Adipose tissue (tissue), 3 donors: ENCODE measurements around the gene IGFL2. TPM values are rescaled to one million over a fixed set of nuclear protein-coding genes. Genes with fewer than 3 reads are reported as not detected.
"Not testable (repeated sequence)": the region's sequence is repeated elsewhere in the genome, so short reads cannot be mapped to it uniquely, and the experiment has no call there.

Experiments
- H3K27ac ChIP-seq: one replicate; pipeline ENCODE4 v1.5.1; 2013; ENCODE audit warnings: low read depth, low read length
- WGBS, 3 donors: extraction: QIAGEN DNeasy Blood & Tissue Kit; methylation state at CpG; one replicate each; pipeline ENCODE4 v1.1.7; 2013; 5-methylcytosine and 5-hydroxymethylcytosine counted together
- polyA plus RNA-seq, 3 donors: library from polyadenylated mRNA; stranded (reverse); fragments of 200-250 nt; gene quantifications; one replicate each; pipeline ENCODE4 v1.2.3, GENCODE V29; 2013
- donor health status: healthy with polysubstance abuse.
- donor health status: Bipolar disorder and iron deficiency.
- donor health status: healthy.

Gene IGFL2
- 1 to 10 TPM in 1 of 3 donors, under 1 TPM in 2; 0.09 to 1.1 (median 0.22) TPM for polyA plus RNA-seq

GRCh38 chr19:46147791-46148288 is at the start of gene IGFL2:
Gene IGFL2 (plus strand): TSS chr19:46148238. CDS start chr19:46148279, 41 bp downstream.
- no peak within 1 kb of the TSS for H3K27ac ChIP-seq

GRCh38 chr19:46100344-46100743 is 47.7 kb upstream of the IGFL2 start:
- H3K27ac ChIP-seq, result no peak overlapping the region
- WGBS, 3 donors, result 67 to 81% (median 77%) methylated on average over 1 of the region's 1 CpG

More at GRCh38 chr19:46147791-46148288, at the start of gene IGFL2:
- WGBS, 3 donors, result 61 to 70% (median 64%) methylated on average over 6 of the region's 6 CpGs

- H3K27ac ChIP-seq, result no peak overlapping the region
- WGBS, 3 donors, result 53 to 64% (median 59%) methylated on average over 6 of the region's 6 CpGs
Observed at GRCh38 chr19:46101293-46101692, 46.7 kb upstream of the IGFL2 start.

GRCh38 chr19:46102333-46102732 is 45.7 kb upstream of the IGFL2 start:
- not testable (repeated sequence) for H3K27ac ChIP-seq
- 75 to 83% (median 78%) methylated on average over 7 of the region's 7 CpGs for WGBS, 3 donors

- WGBS, 3 donors, result 72 to 78% (median 76%) methylated on average over 6 of the region's 6 CpGs
- H3K27ac ChIP-seq, result no peak overlapping the region
Observed at GRCh38 chr19:46107371-46107770, 40.7 kb upstream of the IGFL2 start.

GRCh38 chr19:46109876-46110275 is 38.2 kb upstream of the IGFL2 start:
- WGBS, 3 donors, result 62 to 73% (median 70%) methylated on average over 6 of the region's 6 CpGs
- H3K27ac ChIP-seq, result no peak overlapping the region

GRCh38 chr19:46111376-46111775 is 36.7 kb upstream of the IGFL2 start:
- H3K27ac ChIP-seq, result no peak overlapping the region

GRCh38 chr19:46112527-46112926 is 35.5 kb upstream of the IGFL2 start:
- WGBS, 3 donors, result 56 to 79% (median 69%) methylated on average over 2 of the region's 2 CpGs
- no peak overlapping the region for H3K27ac ChIP-seq

More at GRCh38 chr19:46111376-46111775, 36.7 kb upstream of the IGFL2 start:
- 64 to 68% (median 65%) methylated on average over 3 of the region's 3 CpGs for WGBS, 3 donors

- WGBS, 3 donors, result 44 to 65% (median 55%) methylated on average over 1 of the region's 1 CpG
Observed at GRCh38 chr19:46113726-46114125, 34.3 kb upstream of the IGFL2 start.

GRCh38 chr19:46115396-46116106 is 32.5 kb upstream of the IGFL2 start:
- no peak overlapping the region for H3K27ac ChIP-seq
- WGBS, 3 donors, result 53 to 68% (median 62%) methylated on average over 9 of the region's 9 CpGs

More at GRCh38 chr19:46113726-46114125, 34.3 kb upstream of the IGFL2 start:
- H3K27ac ChIP-seq, result no peak overlapping the region

GRCh38 chr19:46116121-46116520 is 31.9 kb upstream of the IGFL2 start:
- no peak overlapping the region for H3K27ac ChIP-seq

GRCh38 chr19:46118136-46118535 is 29.9 kb upstream of the IGFL2 start:
- H3K27ac ChIP-seq, result no peak overlapping the region
- WGBS, 3 donors, result 70 to 84% (median 76%) methylated on average over 3 of the region's 3 CpGs

More at GRCh38 chr19:46116121-46116520, 31.9 kb upstream of the IGFL2 start:
- WGBS, 3 donors, result 49 to 71% (median 54%) methylated on average over 3 of the region's 3 CpGs

GRCh38 chr19:46124638-46125115 is 23.4 kb upstream of the IGFL2 start, which contains the start of gene IGFL3:
Gene IGFL3 (minus strand): TSS chr19:46124688. CDS start chr19:46124649, 39 bp downstream.
- H3K27ac ChIP-seq, result no peak within 1 kb of the TSS
- 84 to 92% (median 84%) methylated on average over 5 of the region's 5 CpGs for WGBS, 3 donors

GRCh38 chr19:46125447-46125846 is 22.6 kb upstream of the IGFL2 start:
- WGBS, 3 donors, result 64 to 79% (median 70%) methylated on average over 4 of the region's 4 CpGs
- H3K27ac ChIP-seq, result no peak overlapping the region

GRCh38 chr19:46126086-46126580 is 21.9 kb upstream of the IGFL2 start:
- WGBS, 3 donors, result 85 to 92% (median 91%) methylated on average over 2 of the region's 2 CpGs
- no peak overlapping the region for H3K27ac ChIP-seq

GRCh38 chr19:46131485-46132143 is 16.4 kb upstream of the IGFL2 start:
- no peak overlapping the region for H3K27ac ChIP-seq
- 78 to 92% (median 89%) methylated on average over 10 of the region's 10 CpGs for WGBS, 3 donors

GRCh38 chr19:46132508-46133100 is 15.4 kb upstream of the IGFL2 start:
- 71 to 84% (median 80%) methylated on average over 4 of the region's 4 CpGs for WGBS, 3 donors
- no peak overlapping the region for H3K27ac ChIP-seq

- WGBS, 3 donors, result 50 to 67% (median 62%) methylated on average over 6 of the region's 6 CpGs
- H3K27ac ChIP-seq, result no peak overlapping the region
Observed at GRCh38 chr19:46133101-46133627, 14.9 kb upstream of the IGFL2 start.
